Central memory CD4-positive, alpha-beta T cell (primary cell): ENCODE results near the gene RNPS1.

Experiments used
- DNase-seq: peaks from one replicate; pipeline ENCODE4 v3.0.0; 2022

Gene RNPS1

GRCh38 chr16:2233872-2234812 lies 33.8 kb downstream of the RNPS1 start:
- no peak for DNase-seq

- no peak for DNase-seq
Observed at GRCh38 chr16:2233046-2233775, 34.7 kb downstream of the RNPS1 start.

DNA sequence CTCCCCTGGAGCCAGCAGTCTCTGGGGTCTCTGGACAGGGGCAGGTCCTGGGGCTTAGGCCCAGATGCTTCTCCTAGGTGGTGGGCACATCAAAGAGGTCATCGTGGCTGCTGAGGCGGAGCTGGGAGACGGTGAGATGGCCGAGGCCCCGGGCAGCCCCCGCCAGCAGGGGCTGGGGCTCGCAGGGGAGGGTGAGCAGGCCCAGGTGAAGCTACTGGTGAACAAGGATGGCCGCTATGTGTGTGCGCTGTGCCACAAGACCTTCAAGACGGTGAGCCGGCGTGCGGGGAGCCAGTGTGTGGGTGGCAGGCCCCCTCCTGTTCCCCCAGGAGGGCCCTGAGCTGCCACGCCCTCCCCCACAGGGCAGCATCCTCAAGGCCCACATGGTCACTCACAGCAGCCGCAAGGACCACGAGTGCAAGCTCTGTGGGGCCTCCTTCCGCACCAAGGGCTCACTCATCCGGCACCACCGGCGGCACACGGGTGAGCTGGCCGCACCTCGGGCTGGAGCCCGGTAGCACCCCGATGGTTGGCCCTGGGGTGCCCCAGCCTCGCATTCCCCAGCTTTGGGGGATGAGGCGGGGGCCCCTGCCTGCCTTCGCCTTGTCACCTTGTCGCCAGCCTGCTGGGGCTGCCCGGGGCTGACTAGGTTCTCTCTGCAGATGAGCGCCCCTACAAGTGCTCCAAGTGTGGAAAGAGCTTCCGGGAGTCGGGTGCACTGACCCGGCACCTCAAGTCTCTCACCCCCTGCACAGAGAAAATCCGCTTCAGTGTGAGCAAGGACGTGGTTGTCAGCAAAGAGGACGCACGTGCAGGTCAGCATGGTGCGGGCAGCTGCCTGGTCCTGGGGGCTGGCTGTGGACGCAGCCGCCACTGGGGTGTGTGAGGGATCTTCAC lies 35.6 kb downstream of the RNPS1 start:
- DNase-seq = no peak

DNA sequence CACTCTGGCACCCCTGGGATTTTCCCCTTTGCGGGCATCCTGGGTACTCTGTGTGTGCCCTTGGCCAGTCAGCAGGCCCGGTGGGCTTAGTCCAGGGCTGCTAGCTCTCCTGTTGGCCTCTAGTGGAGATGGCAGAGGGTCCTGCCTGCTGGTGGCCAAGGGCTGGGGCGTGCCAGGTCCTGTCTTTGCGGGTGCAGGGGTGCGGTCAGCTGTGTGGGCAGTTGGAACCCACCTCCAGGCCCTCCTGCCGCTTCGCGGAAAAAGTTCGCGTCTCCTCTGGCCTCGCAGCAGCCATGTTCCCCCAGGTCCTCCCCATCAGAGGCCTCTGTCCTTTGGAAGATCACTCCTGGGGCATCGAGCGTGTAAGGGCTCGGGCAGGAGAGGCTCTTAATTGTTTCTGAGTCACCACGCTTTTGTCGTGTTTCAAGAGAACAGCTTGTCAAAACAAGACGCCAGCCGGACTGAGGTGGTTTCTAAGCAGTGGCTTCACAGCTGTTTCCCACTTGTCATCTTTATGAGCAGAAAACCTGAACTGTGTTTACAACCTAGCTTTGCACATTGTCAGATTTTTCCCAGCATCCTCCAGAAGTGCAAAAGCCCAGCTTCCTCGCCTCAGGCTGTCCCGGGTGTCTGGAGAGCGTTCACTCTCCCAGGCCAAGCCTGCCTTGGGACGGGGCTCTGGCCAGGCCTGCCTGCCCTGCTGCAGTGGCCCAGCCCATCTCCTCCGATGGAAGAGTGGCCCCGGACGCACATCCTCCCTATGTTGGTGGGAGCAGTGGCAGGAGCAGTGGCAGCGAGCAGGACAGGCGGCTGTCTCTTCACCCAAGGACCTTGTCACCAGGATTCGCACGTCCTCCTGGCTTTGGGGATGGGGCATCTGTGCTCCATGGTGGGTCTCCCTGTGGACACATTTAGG lies 36.7 kb downstream of the RNPS1 start:
- no peak for DNase-seq

DNA sequence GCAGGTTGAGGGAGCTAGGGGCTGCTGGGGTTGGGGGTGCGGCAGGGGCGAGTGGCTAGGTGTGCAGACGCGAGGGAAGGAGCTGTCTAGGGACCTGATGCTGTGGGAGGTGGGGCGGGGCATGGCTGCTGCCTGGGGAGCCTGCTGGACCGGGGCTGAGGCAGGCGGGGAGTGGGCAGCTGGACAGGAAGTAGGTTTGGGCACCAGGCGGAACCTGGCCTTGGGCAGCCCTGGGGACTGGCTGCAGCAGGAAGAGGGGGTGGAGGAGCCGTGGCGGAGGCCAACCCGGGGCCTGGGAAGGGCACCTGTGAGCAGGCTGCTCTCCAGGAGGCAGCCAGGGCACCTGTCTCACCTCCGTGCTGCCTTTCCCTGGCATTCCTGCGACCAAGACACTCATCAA lies 37.5 kb downstream of the RNPS1 start:
- no peak for DNase-seq

GRCh38 chr16:2229632-2230250 lies 38.2 kb downstream of the RNPS1 start:
- DNase-seq = no peak

- no peak for DNase-seq
Observed at GRCh38 chr16:2229091-2229490, 38.8 kb downstream of the RNPS1 start.

GRCh38 chr16:2228161-2228824 lies 39.6 kb downstream of the RNPS1 start:
- no peak for DNase-seq

DNA sequence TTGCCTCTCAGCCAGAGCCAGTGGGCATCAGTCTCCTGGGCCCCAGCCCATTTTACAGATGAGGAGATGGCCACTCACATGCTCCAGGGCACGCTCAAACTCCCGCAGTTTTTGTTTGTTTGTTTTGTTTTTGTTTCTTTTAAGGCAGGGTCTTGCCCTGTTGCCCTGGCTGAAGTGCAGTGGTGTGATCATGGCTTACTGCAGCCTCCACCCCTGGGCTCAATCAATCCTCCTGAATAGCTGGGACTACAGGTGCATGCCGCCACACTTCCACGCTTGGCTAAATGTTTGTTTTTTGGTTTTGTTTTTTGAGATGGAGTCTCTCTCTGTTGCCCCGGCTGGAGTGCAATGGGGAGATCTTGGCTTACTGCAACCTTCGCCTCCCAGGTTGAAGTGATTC lies 41.0 kb downstream of the RNPS1 start:
- DNase-seq = no peak

DNA sequence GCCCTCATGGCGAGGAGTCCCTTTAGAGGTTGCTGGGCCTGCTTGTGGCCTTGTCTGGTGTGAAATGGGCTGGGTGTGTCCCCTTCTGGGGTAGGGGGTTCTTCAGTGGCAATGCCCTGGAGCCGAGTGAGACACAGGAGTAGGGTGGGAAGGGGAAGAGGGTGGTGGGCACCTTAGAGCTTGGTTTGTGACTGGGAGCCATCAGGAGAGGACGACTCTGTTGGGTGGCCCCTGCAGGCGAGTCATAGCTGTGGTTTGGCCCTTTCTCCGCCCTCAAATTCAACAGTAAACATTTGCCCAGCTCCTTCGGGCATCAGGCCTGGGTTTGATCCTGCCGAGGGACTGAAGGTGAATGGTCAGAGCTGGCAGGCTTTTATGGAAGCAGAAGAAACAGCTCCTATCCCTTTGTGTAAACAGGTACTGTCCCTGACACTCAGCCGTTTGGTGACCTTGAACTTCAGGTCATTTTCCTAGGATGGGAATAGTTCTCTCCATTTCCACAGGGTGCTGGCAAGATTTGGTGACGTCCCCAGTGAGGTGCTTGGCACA lies 41.6 kb downstream of the RNPS1 start:
- DNase-seq = no peak

GRCh38 chr16:2223942-2224486 lies 43.9 kb downstream of the RNPS1 start:
- DNase-seq = no peak

DNA sequence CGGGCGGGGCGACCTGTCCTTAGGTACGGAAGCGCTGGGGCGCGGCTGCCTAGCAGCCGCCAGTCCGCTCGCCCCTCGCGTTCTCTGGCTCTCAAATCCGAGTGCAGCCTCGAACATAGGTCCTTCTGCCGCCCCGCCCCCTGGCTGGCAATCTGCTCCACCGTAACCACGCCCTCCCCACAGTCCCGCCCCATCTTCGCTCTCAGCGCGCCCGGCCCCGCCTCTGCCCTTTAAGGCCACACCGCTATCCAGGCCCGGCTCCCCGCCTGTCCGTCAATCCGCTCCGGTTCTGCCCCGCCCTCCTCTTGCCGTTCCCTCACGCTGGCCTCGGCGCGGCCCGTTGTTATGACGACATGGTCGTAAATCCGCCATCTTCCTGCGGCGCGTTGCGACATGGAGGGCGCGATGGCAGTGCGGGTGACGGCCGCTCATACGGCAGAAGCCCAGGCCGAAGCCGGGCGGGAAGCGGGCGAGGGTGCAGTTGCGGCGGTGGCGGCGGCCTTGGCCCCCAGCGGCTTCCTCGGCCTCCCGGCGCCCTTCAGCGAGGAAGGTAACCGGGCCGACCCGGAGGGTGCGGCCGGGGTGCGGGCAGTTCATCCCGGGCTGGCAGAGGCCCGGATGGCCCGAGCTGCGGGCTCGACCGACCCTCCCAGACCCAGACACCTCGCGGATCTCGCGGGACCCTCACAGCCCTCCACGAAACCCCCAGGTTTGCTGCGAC lies 44.5 kb downstream of the RNPS1 start, which contains the start of gene E4F1:
Gene E4F1 (plus strand): TSS at position 371 of the 721 bp plus-strand sequence. CDS start 23 bp downstream, at position 394.
- DNase-seq = peak; percentile 99

- DNase-seq = no peak
Observed at GRCh38 chr16:2216330-2216729, 51.6 kb downstream of the RNPS1 start.

DNA sequence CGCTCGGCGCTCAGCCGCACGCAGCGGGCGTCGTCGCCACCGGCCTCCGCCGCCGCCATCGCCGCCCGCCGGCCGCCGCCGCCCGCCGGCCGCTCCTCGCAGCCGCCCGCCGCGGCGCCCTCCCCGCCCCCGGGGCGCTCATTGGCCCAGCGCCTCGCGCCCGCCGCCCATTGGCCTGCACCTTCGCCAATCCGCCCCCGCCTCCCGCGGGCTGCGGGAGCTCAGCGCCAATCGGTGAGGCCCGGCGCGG lies 53.3 kb downstream of the RNPS1 start, which contains the start of gene PGP:
Gene PGP (minus strand): TSS at position 122 of the 250 bp plus-strand sequence. CDS start 63 bp downstream, at position 59.
- DNase-seq = no peak

DNA sequence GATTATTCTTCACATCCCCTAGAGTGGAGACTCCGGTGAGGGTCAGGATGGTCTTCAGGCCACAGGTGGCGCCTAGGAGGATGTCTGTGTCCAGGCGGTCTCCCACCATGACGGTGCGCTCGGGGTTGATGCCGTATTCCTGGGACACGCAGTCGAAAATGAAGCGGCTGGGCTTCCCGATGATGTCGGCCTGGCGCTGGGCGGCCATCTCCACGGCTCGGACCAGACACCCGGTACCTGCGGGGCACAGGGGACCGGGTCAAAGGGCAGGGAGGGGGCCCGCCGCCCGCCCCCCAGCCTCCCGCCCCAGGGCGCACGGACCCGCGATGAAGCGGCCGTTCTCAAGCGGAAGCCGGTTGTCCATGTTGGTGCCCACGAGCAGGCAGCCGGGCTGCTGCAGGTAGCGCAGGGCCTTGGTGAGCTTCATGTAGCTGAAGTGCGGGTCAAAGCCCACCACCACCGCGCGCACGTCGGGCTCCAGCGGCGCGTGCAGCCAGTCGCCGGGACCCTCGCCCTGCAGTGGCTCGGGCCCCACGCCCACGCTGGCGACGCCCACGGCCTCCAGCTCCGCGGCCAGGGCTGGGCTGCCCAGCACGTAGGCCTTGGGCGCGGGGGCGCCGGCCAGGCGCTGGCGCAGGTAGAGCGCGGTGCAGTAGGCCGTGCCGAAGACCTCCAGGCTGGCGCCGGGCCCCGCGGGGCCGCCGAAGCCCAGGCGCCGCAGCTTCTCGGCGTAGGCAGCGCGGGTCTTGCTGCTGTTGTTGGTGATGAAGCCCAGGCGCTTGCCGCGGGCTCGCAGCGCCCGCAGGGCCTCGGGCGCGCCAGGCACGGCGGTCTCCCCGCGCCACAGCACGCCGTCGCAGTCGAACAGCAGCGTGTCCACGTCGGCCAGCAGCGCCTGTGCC lies 53.9 kb downstream of the RNPS1 start:
- no peak for DNase-seq

GRCh38 chr16:2212362-2213324 lies 55.3 kb downstream of the RNPS1 start:
- no peak for DNase-seq

- no peak for DNase-seq
Observed at GRCh38 chr16:2211923-2212347, 56.0 kb downstream of the RNPS1 start.
